ENCODE results near the gene NDUFA6. TPM values are rescaled to one million over a fixed set of nuclear protein-coding genes. Genes with fewer than 3 reads are reported as not detected.
"Not testable (repeated sequence)": the region's sequence is repeated elsewhere in the genome, so short reads cannot be mapped to it uniquely, and the experiment has no call there.

NDUFA6 gene
- polyA plus RNA-seq, 4 donors: 97.2 to 122 (median 115) TPM

GRCh38 chr22:42115420-42115830 is 24.9 kb upstream of the NDUFA6 start:
- not testable (repeated sequence) for DNase-seq (ENCODE audit: low read depth in 4 of 4, low spot score in 2 of 4)

GRCh38 chr22:42114721-42115120 is 24.1 kb upstream of the NDUFA6 start:
- DNase-seq (ENCODE audit: low read depth in 4 of 4, low spot score in 2 of 4): no peak

- DNase-seq (ENCODE audit: low read depth in 4 of 4, low spot score in 2 of 4): not testable (repeated sequence)
Observed at GRCh38 chr22:42112793-42113192, 22.2 kb upstream of the NDUFA6 start.

GRCh38 chr22:42111798-42112197 is 21.2 kb upstream of the NDUFA6 start:
- DNase-seq (ENCODE audit: low read depth in 4 of 4, low spot score in 2 of 4): no peak

- DNase-seq (ENCODE audit: low read depth in 4 of 4, low spot score in 2 of 4): no peak
Observed at GRCh38 chr22:42108848-42109247, 18.3 kb upstream of the NDUFA6 start.

GRCh38 chr22:42104332-42104860 is 13.8 kb upstream of the NDUFA6 start:
- DNase-seq (ENCODE audit: low read depth in 4 of 4, low spot score in 2 of 4): not testable (repeated sequence)

GRCh38 chr22:42101199-42101598 is 10.6 kb upstream of the NDUFA6 start:
- DNase-seq (ENCODE audit: low read depth in 4 of 4, low spot score in 2 of 4): no peak

- no peak for DNase-seq (ENCODE audit: low read depth in 4 of 4, low spot score in 2 of 4)
Observed at GRCh38 chr22:42091455-42091782, 847 bp upstream of the NDUFA6 start.

GRCh38 chr22:42086051-42086450 is 4.5 kb downstream of the NDUFA6 start:
- DNase-seq (ENCODE audit: low read depth in 4 of 4, low spot score in 2 of 4): no peak

GRCh38 chr22:42084874-42085273 is 5.7 kb downstream of the NDUFA6 start:
- no peak for DNase-seq (ENCODE audit: low read depth in 4 of 4, low spot score in 2 of 4)

- no peak for DNase-seq (ENCODE audit: low read depth in 4 of 4, low spot score in 2 of 4)
Observed at GRCh38 chr22:42083119-42083518, 7.5 kb downstream of the NDUFA6 start.

- DNase-seq (ENCODE audit: low read depth in 4 of 4, low spot score in 2 of 4): peak in 1 of 4 donors; percentile 43
Observed at GRCh38 chr22:42080287-42080686, 10.3 kb downstream of the NDUFA6 start.

- peak; percentile 96 to 99 (median 97) for DNase-seq (ENCODE audit: low read depth in 4 of 4, low spot score in 2 of 4)
Observed at GRCh38 chr22:42079319-42080251, 11.0 kb downstream of the NDUFA6 start, which contains the start of gene SMDT1. SMDT1 (plus strand) TSS chr22:42079700; CDS start chr22:42079769, 69 bp downstream.

- no peak for DNase-seq (ENCODE audit: low read depth in 4 of 4, low spot score in 2 of 4)
Observed at GRCh38 chr22:42078469-42079318, 11.9 kb downstream of the NDUFA6 start.

GRCh38 chr22:42077486-42078125 is 13.0 kb downstream of the NDUFA6 start:
- DNase-seq (ENCODE audit: low read depth in 4 of 4, low spot score in 2 of 4): no peak

GRCh38 chr22:42076764-42077485 is 13.6 kb downstream of the NDUFA6 start:
- no peak for DNase-seq (ENCODE audit: low read depth in 4 of 4, low spot score in 2 of 4)

GRCh38 chr22:42074846-42075676 is 15.5 kb downstream of the NDUFA6 start:
- no peak for DNase-seq (ENCODE audit: low read depth in 4 of 4, low spot score in 2 of 4)

- peak in 1 of 4 donors; percentile 24 for DNase-seq (ENCODE audit: low read depth in 4 of 4, low spot score in 2 of 4)
Observed at GRCh38 chr22:42074132-42074811, 16.3 kb downstream of the NDUFA6 start, which contains the start of gene PHETA2. PHETA2 (plus strand) TSS chr22:42074248; CDS start chr22:42077294, 3,046 bp downstream.

Data from left renal cortex interstitium (tissue), 4 donors.